Coronary artery (tissue), 2 donors: ENCODE measurements around the gene GPR108.

Source experiments
- DNase-seq: peaks from one replicate; pipeline ENCODE4 v3.0.0-alpha.2; 2017; ENCODE audit warnings: low spot score
- H3K27ac ChIP-seq, 2 donors: fragments of 200-600 bp; sonication (generic); one replicate each; pipeline ENCODE4 v1.5.1; 2016 to 2019
- H3K4me3 ChIP-seq: fragments of 200-600 bp; sonication (generic); 2 replicates; pipeline ENCODE4 v1.5.1; 2016; ENCODE audit warnings: mild to moderate bottlenecking, moderate library complexity
- CTCF ChIP-seq: fragments of 200-600 bp; sonication (generic); IDR thresholded peaks from one replicate; pipeline ENCODE4 v1.5.1; 2019; ENCODE audit warnings: antibody characterized with exemption

GPR108 gene

DNA sequence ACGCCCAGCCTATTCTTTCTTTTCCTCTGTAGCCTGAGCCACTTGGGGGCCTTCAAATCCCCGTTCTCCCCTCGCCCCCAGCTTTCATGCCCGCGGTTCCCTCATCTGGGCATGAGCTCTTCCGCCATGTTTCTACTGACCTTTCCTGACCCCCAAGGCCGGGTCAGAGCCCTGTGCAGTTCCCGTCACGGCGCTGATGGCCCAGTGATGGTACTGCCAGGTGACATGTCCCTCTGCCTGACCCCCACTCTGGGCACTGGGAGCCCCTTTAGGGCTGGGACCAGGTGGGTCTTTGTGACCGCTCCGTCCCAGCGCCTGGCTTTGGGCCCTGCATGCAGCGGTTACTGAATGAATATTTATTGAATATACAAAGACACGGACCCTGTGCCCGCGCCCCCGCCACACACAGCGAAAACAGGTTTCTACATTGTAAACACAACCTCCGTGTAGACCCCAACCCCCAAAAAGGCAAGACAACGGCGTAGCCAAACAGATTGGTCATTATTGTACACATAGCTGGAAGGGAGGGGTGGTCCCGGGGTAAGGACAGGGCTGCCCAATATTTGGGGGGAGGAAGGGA is 7.7 kb downstream of the GPR108 start:
- Histone ChIP-seq H3K4me3 (no peak overlapping the region), H3K27ac (peak overlapping the region in 1 of 2 donors; percentile 41)
- TF ChIP-seq CTCF, result no peak
- no peak for DNase-seq

DNA sequence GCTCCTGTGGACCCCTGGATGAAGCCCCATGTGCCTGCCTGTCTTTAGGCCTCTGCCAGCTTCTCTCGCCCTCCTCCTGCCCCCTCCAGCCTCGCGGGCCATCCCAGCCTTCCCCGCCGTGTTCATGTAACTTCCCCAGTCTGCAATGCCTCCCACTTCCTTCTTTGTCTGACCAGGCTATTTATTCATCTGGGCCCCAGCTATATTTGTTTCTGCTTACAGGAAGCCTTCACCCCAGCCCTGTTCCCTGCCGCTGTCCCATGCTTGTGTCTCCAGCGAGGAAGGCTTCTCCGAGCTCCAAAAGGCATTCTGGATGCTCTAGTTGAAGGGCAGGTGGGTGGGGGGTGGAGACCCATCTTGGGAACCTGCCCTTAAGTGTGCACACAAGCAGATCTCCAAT is 9.0 kb downstream of the GPR108 start:
- TF ChIP-seq CTCF, result no peak
- no peak overlapping the region for H3K4me3 ChIP-seq
- no peak for DNase-seq
- peak overlapping the region in 1 of 2 donors; percentile 16 for H3K27ac ChIP-seq

DNA sequence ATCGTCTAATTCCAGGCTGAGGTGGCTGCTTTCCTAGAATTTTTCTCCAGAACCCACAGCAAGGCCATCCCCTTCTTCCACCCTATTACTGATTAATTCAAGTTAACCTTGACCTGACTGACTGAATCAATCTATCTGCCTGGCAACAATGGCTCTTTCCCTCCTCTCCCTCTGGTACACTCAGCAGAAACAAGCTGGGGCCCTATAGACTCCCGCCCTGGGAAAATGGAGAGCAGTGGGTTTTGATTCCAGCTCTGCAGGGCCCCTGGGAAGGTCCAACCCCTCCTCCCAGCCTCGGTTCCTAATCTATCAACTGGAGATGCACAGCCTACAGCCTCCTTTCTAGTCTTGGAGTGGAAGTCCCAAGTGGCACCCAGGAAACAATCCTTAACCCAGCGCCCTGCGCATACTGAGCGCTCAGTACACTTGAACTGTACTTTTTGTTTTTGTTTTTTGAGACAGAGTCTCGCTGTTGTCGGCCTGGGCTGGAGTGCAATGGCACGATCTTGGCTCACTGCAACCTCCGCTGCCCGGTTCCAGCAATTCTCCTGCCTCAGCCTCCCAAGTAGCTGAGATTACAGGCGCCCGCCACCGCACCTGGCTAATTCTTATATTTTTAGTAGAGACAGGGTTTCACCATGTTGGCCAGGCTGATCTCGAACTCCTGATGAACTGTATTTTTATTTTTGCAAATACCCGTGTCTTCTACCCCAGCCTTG is 11.7 kb downstream of the GPR108 start:
- Histone ChIP-seq H3K4me3 (no peak overlapping the region), H3K27ac (no peak overlapping the region)
- no peak for DNase-seq
- no peak for TF ChIP-seq CTCF

DNA sequence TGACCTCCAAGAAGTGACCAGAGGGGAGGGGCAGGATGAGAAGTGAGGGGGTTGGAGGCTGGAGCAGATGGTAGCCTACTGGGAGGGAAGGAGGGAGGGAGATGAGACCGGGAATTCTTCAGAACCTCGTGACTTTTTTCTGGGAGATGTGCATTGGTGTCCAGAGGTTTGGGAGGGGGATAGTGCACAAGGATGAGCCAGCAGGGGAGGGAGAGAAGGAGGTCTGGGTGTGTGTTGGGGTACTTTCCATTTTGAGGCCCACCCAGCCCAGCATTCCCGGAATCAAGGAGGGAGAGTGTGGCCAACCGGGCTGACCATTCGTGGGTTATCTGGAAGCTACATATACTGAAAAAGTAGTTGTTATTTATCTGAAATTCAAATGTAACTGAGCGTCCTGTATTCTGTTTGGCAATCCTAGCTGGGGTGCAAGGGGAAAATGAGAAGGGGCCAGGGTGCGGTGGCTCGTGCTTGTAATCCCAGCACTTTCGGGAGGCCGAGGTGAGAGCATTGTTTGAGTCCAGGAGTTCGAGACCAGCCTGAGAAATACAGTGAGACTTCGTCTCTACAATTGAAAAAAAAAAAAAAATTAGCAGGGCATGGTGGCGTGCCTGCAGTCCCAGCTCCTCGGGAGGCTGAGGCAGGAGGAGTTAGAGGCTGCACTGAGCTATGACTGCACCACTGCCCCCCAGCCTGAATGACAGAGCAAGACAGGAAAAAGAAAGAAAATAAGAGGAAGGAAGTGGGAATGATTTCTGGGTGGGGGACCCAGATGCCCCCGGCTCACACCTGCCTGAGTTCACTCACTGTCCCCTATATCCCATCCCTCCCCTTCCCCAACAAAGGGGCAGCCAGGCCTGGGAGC is 12.5 kb downstream of the GPR108 start:
- no peak for TF ChIP-seq CTCF
- no peak overlapping the region for H3K4me3 ChIP-seq
- no peak for DNase-seq
- H3K27ac ChIP-seq, result peak overlapping the region in 1 of 2 donors; percentile 5

DNA sequence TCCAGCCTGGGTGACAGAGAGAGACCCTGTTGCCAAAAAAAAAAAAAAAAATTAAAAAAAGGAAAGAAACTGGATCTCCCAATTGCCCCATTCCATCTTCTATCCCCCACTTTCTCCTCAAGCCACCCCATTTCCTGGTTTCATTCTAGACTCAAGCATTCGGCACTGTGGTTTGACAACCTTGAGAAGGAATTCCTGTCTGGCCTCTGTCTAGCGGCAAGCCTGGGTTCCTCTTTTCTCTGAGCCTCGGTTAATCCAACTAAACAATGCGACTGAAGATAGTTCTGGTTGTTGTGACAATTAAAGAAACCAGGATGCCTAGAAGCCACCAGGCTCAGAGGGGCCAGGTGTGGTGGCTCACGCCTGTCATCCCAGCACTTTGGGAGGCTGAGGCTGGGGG is 13.6 kb downstream of the GPR108 start:
- peak overlapping the region in 1 of 2 donors; percentile 70 for H3K27ac ChIP-seq
- TF ChIP-seq CTCF, result no peak
- no peak overlapping the region for H3K4me3 ChIP-seq
- no peak for DNase-seq

- H3K4me3 ChIP-seq, result peak overlapping the region; percentile 42
- DNase-seq, result no peak
- TF ChIP-seq CTCF, result no peak
- H3K27ac ChIP-seq, result peak overlapping the region in 1 of 2 donors; percentile 70
Measured at GRCh38 chr19:6723108-6723618, 14.2 kb downstream of the GPR108 start.
